Hepatocyte (in vitro differentiated cells): ENCODE data around the gene GRAMD1A. TPM values are rescaled to one million over a fixed set of nuclear protein-coding genes. Genes with fewer than 3 reads are reported as not detected.

Experiments
- DNase-seq: peaks from one replicate; pipeline ENCODE4 v3.0.0-alpha.2; 2016; ENCODE audit warnings: low spot score
- H2AFZ ChIP-seq: fragments of 200-600 bp; sonication (generic); 2 replicates; pipeline ENCODE4 v1.6.0; 2016; ENCODE audit warnings: antibody characterized with exemption, mild to moderate bottlenecking
- H3K27ac ChIP-seq: fragments of 200-600 bp; sonication (generic); 2 replicates; pipeline ENCODE4 v1.5.1; 2016; ENCODE audit warnings: mild to moderate bottlenecking
- H3K27me3 ChIP-seq: fragments of 200-600 bp; sonication (generic); 2 replicates; pipeline ENCODE4 v1.6.1; 2016
- H3K36me3 ChIP-seq: fragments of 200-600 bp; sonication (generic); replicated peaks from 2 replicates; pipeline ENCODE4 v1.5.1; 2016; ENCODE audit warnings: low read depth; ENCODE audit not compliant: insufficient read depth
- H3K4me1 ChIP-seq: fragments of 200-600 bp; sonication (generic); 2 replicates; pipeline ENCODE4 v1.5.1; 2016; ENCODE audit warnings: mild to moderate bottlenecking, moderate library complexity; ENCODE audit not compliant: insufficient read depth
- H3K4me2 ChIP-seq: fragments of 200-600 bp; sonication (generic); 2 replicates; pipeline ENCODE4 v1.6.0; 2016
- H3K4me3 ChIP-seq: fragments of 200-600 bp; sonication (generic); 2 replicates; pipeline ENCODE4 v1.5.1; 2016; ENCODE audit warnings: mild to moderate bottlenecking
- H3K79me2 ChIP-seq: fragments of 200-600 bp; sonication (generic); 2 replicates; pipeline ENCODE4 v1.6.0; 2017; ENCODE audit warnings: mild to moderate bottlenecking
- H3K9me2 ChIP-seq: fragments of 200-600 bp; sonication (generic); replicated peaks from 2 replicates; pipeline ENCODE4 v1.6.0; 2017; ENCODE audit warnings: mild to moderate bottlenecking; ENCODE audit not compliant: insufficient read depth
- H3K9me3 ChIP-seq: fragments of 200-600 bp; sonication (generic); 2 replicates; pipeline ENCODE4 v1.5.1; 2016; ENCODE audit warnings: low read depth, mild to moderate bottlenecking
- H4K20me1 ChIP-seq: fragments of 200-600 bp; sonication (generic); 2 replicates; pipeline ENCODE4 v1.6.0; 2016; ENCODE audit warnings: mild to moderate bottlenecking; ENCODE audit not compliant: insufficient read depth, poor library complexity, severe bottlenecking
- EZH2 ChIP-seq: fragments of 200-600 bp; sonication (generic); IDR thresholded peaks from 2 replicates; pipeline ENCODE4 v1.6.1; 2016; ENCODE audit warnings: antibody characterized with exemption, mild to moderate bottlenecking, borderline replicate concordance
- EZH2phosphoT487 ChIP-seq: fragments of 200-600 bp; sonication (generic); IDR thresholded peaks from one replicate; pipeline ENCODE4 v1.6.1; 2018; ENCODE audit warnings: antibody characterized with exemption, mild to moderate bottlenecking, low read depth, moderate library complexity; ENCODE audit not compliant: unreplicated experiment, severe bottlenecking
- WGBS: methylation state at CpG from one replicate; pipeline ENCODE4 v1.1.6; 2016; ENCODE audit warnings: low lambda C conversion rate; ENCODE audit errors: missing lambda C conversion rate; 5-methylcytosine and 5-hydroxymethylcytosine counted together
- polyA plus RNA-seq: library from polyadenylated mRNA; unstranded; fragments of >200 nt; fragmentation: Nextera tagmentation; extraction: Ambion mirVana; gene quantifications from 2 replicates; pipeline ENCODE4 v1.2.1, GENCODE V29; 2016
- total RNA-seq: library from RNA; depleted of rRNA; stranded (reverse); fragments of >200 nt; gene quantifications from 2 replicates; pipeline ENCODE4 v1.2.3, GENCODE V29; 2014
- TF ChIP-seq, protein P1 (sequence below): fragments of 200-600 bp; sonication (generic); IDR thresholded peaks from 2 replicates; pipeline ENCODE4 v1.5.1; 2016; ENCODE audit warnings: antibody characterized with exemption, mild to moderate bottlenecking; ENCODE audit not compliant: poor library complexity

GRAMD1A gene
- total and polyA plus RNA-seq, 2 experiments from 2014 or later = 34.8 to 92.4 TPM

DNA sequence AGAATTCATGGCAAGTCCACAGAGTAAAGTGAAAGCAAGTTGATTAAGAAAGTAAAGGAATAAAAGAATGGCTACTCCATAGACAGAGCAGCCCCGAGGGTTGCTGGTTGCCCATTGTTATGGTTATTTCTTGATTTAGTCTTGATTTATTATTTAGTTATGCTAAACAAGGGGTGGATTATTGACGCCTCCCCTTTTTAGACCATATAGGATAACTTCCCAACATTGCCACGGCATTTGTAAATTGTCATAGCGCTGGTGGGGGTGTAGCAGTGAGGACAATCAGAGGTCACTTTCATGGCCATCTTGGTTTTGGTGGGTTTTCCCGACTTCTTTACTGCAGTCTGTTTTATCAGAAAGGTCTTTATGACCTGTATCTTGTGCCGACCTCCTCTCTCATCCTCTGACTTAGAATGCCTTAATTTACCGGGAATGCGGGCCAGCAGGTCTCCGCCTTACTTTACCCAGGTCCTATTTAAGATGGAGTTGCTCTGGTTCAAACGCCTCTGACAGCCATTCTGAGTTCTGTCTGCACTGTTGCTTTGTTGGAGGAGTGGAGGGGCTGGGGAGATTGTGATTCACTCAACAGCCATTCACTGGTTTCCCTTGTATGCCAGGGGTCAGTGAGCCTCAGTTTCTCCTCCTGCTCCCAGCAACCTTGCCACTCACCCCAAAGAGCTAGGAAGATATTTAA is 69.0 kb downstream of the GRAMD1A start:
- Histone ChIP-seq H3K4me1 (peaks cover 7% of the 10 kb centered on the region), H3K27ac (no peak overlapping the region), H3K9me3 (no peaks in the 10 kb centered on the region), H2AFZ (no peak overlapping the region), H3K79me2 (no peaks in the 10 kb centered on the region), H4K20me1 (no peaks in the 10 kb centered on the region), H3K27me3 (no peaks in the 10 kb centered on the region), H3K4me3 (no peak overlapping the region), H3K4me2 (peak overlapping the region; percentile 6), H3K36me3 (no peaks in the 10 kb centered on the region), H3K9me2 (no peaks in the 10 kb centered on the region)
- DNase-seq = no peak
- WGBS = 67% methylated on average over 10 of the region's 10 CpGs
- TF ChIP-seq, protein P1, sequence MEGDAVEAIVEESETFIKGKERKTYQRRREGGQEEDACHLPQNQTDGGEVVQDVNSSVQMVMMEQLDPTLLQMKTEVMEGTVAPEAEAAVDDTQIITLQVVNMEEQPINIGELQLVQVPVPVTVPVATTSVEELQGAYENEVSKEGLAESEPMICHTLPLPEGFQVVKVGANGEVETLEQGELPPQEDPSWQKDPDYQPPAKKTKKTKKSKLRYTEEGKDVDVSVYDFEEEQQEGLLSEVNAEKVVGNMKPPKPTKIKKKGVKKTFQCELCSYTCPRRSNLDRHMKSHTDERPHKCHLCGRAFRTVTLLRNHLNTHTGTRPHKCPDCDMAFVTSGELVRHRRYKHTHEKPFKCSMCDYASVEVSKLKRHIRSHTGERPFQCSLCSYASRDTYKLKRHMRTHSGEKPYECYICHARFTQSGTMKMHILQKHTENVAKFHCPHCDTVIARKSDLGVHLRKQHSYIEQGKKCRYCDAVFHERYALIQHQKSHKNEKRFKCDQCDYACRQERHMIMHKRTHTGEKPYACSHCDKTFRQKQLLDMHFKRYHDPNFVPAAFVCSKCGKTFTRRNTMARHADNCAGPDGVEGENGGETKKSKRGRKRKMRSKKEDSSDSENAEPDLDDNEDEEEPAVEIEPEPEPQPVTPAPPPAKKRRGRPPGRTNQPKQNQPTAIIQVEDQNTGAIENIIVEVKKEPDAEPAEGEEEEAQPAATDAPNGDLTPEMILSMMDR = no peak
- TF ChIP-seq EZH2 = no peak
- no peak for TF ChIP-seq EZH2phosphoT487

DNA sequence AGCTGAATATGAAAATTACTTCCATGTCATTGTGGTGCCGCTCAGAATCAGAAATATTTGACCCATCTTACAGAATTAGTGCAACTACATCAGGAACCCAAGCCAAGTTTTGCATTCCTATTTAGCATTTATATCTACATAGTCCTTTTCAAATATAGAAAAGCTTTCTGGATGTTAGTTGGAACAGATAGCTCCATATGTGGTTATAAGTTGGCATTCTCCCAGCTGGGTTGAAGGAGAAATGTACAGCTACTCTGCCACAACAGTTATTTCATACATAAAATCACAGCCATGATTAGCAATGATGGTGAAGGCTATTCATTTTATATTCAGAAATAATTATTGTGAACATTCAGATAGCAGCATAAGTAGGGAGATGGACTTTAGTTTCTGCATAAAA is 69.6 kb downstream of the GRAMD1A start:
- no peaks in the 10 kb centered on the region for H4K20me1 ChIP-seq
- H3K27ac ChIP-seq = no peak overlapping the region
- no peak overlapping the region for H3K4me3 ChIP-seq
- H3K4me2 ChIP-seq = no peak overlapping the region
- no peaks in the 10 kb centered on the region for H3K27me3 ChIP-seq
- H2AFZ ChIP-seq = no peak overlapping the region
- TF ChIP-seq, protein P1 = no peak
- no peak for TF ChIP-seq EZH2phosphoT487
- no peak for TF ChIP-seq EZH2
- 96% methylated on average over 1 of the region's 1 CpG for WGBS
- no peaks in the 10 kb centered on the region for H3K9me3 ChIP-seq
- no peaks in the 10 kb centered on the region for H3K79me2 ChIP-seq
- DNase-seq = no peak
- H3K36me3 ChIP-seq = no peaks in the 10 kb centered on the region
- no peaks in the 10 kb centered on the region for H3K9me2 ChIP-seq
- peaks cover 7% of the 10 kb centered on the region for H3K4me1 ChIP-seq

- no peak overlapping the region for H3K4me3 ChIP-seq
- H4K20me1 ChIP-seq = no peaks in the 10 kb centered on the region
- H3K27ac ChIP-seq = no peak overlapping the region
- H3K4me1 ChIP-seq = peaks cover 7% of the 10 kb centered on the region
- H3K27me3 ChIP-seq = no peaks in the 10 kb centered on the region
- TF ChIP-seq EZH2 (no peak), EZH2phosphoT487 (no peak)
- TF ChIP-seq, protein P1 = no peak
- H2AFZ ChIP-seq = no peak overlapping the region
- H3K36me3 ChIP-seq = no peaks in the 10 kb centered on the region
- DNase-seq = no peak
- no peak overlapping the region for H3K4me2 ChIP-seq
- no peaks in the 10 kb centered on the region for H3K9me3 ChIP-seq
- H3K9me2 ChIP-seq = no peaks in the 10 kb centered on the region
- H3K79me2 ChIP-seq = no peaks in the 10 kb centered on the region
- WGBS = 95% methylated on average over 3 of the region's 3 CpGs
Measured at GRCh38 chr19:35070471-35070870, 70.3 kb downstream of the GRAMD1A start.
